Activated T-cell treated with anti-CD3 and anti-CD28 coated beads for 48 hours (primary cell): ENCODE data around the gene GRIN1.

ENCODE experiments used
- DNase-seq: peaks from one replicate; pipeline ENCODE4 v3.0.0-alpha.2; 2020; ENCODE audit warnings: low read depth

Gene GRIN1

DNA sequence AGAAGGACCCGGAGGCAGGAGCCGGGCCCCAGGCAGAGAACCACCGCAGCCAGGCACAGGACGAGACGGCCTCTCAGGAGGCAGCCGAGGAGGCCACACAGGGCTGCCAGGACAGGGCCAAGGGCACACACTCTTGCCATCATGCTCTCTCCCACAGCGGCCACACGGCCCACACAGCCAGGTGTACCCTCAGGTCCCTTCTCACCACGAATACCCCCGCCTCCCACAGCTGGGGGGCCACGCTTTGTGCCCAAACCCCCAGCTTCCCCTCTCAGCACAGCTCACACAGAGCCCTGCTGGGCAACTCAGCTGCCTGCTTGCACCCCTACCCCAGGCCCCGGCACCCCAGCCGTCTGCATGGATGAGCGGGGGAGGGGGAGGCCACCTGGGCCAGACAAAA lies 54.8 kb downstream of the GRIN1 start:
- DNase-seq: no peak

DNA sequence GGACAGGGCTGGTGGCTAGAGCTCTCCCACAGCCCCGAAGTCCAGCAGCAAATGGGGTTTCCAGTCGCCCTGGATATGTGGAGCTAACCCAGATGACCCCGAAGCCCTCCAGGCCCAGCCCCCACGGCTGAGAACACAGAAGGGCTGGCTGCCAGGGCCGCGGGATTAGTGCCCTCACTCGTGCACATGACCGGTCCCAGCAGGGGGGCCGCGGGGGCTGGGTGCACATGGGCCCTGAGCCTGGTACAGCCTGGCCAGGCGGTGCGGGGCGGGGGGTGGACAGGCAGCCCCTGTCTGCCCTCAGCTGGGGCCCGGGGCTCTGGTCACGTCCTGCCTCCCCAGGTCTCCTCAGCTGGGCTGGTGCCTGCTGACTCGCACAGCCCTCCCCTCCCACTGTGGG lies 55.4 kb downstream of the GRIN1 start:
- DNase-seq: no peak

DNA sequence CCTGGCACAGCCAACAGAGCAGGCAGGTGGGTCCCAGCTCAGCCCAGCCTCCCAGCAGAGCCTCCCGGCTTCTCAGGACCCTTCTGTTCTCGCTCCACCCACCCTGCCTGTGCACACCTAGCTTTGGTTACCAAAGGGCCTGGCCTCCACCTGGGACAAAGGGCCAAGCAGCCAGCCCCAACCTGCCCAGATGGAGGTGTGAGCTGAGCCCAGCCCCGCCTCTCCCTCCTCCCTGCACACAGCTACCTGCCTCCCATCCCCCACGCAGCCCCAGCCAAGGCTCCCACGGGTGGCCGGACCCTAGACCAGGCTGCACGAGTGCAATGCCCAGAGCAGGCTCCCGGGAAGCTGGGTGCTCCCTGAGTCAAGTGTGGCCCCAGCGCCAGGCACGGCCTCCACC lies 56.0 kb downstream of the GRIN1 start:
- no peak for DNase-seq

DNA sequence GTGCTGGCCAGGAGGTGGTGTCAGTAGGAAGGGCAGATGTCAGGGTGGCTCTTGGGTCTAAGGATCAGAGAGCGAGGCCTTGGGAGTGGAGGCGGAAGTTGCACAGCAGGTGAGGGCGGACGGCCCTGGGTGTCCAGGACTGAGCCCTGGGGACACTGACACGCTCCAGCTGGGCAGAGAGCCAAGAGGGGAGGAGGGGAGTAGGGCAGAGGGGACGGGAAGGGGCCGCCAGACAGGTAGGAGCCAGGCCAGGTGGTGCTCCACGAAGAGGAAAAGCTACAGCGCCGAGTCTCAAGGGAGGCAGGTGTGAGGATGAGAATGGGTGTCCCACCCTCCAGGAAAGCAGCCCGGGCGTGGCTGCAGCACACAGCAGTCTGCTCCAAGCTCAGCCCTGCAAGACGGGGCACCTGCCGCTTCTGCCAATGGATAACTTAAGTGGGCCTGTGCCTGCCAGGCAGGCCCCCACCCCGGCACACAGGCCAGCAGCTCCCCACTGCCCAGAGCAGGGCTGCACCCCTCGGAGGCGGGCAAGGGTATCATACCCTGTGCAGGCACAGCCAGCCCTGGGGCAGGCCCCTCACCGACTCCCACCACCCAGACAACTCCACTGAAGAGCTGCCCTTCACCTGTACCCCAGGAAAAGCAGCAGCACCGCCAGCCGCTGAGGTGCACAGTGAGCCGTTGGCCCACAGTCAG lies 56.7 kb downstream of the GRIN1 start:
- DNase-seq: no peak

DNA sequence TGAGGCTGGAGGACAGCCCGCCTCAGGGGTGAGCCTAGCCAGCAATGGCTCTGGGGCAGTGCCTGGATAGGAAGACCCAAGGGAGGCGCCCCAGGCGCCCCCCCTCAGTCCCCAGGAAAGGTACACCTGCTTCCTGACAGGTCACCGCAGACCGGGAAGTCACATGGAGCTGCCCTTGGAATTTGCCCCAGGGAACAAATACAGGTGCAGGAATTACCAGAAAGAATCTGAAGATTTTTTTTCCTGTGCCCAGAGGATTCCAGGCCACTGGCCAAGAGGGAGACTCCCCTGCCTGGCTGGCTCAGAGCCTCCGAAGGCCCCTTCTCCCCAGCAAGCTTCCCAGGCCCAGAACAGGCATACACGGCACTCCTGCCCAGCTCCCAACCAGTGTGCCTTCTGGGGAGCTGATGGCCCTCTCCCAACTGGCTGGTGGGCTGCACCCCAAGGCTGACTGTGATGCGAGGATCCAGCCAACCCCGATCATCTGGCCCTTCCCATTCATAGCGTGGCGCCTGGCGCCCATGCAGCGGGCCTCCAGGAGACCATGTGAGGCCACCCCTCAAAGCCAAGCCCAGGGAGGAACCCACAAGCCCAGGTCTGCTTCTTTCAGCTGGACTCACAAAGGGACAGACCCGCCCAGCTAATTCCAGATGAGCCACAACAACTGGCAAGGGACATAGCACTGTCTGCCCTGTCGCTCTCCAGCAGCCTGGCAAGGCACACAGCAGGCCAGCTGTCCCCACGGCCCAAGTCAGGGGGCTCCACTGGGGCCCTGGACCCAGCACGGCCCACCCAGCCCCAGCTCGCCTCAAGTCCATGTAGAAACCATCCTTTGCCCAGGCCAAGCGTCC lies 59.3 kb downstream of the GRIN1 start:
- DNase-seq: no peak

DNA sequence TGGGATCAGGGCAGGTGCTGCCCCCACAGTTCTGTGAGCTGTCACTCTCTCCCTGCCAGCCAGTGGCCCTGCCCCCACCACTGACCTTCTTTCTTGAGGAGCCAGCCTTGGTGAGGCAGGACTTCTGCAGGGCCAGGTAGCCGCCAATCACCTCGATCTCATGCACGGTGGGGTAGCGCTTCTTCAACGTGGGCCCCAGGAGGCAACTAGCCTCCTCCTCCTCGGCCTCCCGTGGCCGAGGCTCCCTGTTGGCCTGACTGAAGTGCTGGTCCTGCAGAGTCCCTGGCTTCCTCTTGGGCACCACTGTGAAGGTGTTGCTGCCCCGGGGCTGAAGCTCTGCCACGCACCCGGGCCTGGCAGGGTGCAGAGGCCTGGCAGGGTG lies 59.9 kb downstream of the GRIN1 start:
- no peak for DNase-seq

DNA sequence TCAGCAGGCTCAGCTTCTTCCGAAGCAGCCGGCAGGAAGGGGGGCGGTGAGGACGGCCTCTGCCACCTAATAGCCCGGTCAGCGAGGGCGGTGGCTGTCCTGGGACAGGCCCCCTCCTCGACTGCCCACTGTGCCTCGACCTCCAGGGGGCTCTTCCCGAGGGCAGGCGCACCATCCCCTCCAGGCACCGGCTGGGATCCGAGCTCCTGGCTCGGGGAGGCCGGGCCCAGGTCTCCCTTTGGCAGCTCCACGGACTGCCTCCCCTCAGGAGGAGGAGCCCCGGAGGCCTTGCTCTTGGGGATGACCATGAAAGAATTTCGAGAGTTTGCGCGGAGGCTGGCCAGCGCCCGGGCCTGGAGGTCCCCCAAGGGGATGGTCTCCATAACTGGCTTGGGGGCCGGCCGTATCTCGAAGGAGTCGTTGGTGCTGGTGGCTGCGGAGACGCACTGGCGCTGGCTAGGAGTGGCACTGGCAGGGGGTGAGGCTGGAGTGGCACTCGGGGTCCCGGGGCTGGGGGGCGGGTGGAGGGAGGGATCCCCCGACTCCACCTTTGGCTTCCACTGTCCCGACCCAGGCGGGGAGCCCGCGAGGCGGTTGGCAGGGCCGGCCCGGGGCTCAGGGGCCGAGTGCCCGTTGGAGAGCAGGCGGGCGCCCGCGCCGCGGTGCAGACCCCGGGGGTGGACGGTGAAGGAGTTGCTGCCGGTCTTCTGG lies 60.6 kb downstream of the GRIN1 start:
- DNase-seq: no peak

DNA sequence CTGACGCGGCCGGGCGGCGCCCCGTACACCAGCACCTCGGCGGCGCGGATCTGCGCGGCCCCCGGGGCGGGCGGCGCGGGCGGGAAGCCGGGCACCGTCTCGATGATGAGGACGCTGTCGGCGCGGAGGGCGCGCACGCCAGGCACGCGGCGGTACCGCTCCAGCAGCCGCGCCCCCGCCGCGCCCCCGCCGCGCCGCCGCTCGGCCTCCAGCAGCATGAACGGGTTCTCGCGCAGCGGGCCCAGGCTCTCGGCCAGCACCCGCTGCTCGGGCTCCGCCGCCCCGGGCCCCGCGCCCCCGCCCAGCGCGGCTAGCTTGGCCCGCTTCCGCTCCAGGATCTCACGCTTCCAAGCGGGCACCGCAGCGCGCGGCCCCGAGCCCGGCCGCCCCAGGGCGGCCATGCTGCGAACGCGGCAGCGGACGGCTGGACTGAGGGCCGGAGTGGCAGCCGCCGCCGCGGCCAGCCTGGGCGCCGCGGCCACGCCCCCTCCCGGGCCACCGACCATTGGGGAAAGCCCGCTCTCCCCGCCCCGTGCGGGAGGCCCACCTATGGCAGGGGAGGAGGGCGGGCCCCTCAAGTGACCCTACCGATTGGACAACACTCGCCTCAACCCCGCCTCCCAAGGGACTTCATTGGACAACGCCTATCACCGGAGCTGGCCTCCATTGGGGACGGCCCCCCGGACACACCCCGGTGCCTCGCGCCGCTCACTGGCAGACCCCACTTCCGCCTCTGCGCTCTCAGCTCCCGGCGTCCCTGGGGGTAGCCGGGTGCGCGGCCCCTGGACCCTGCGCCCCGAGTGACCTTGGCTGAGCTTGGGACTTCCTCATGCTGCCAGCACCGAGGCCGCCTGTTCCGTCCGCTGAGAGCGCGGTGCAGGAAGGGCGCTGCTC lies 61.6 kb downstream of the GRIN1 start, which contains the start of gene TPRN:
TPRN (minus strand) TSS at position 431 of the 894 bp plus-strand sequence; CDS start at position 401, 30 bp downstream.
- DNase-seq: peak; percentile 97

DNA sequence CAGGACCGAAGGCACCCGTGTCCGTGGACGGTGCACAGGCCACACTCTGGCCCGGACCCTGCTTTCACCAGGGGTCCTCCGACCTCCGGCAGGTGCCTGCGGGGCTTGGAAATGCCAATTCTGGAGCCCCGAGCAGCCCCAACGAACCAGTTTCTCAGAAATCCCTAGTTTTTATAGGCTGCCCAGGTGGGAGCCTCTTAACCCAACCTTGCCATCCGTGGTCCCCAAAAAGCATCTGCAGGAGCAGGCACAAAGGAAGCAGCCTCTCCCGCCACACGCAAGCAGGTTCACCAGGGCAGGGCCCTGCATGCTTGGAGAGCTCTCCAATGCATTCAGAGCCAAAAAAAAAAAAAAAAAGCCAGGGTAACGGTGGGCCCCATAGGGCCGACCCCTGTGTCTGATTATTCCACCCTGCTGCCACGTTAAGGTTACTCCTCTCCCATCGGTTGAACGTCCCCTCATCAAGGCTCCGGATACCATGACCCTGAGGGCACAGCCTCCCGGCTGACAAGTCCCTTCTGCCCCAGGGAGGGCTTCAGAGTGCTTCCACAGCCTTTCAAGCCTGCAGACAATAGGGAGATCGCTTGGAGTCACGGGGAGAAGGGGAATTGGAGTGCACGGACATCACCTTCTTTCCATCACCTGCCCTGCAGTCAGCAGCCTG lies 62.4 kb downstream of the GRIN1 start:
- no peak for DNase-seq

DNA sequence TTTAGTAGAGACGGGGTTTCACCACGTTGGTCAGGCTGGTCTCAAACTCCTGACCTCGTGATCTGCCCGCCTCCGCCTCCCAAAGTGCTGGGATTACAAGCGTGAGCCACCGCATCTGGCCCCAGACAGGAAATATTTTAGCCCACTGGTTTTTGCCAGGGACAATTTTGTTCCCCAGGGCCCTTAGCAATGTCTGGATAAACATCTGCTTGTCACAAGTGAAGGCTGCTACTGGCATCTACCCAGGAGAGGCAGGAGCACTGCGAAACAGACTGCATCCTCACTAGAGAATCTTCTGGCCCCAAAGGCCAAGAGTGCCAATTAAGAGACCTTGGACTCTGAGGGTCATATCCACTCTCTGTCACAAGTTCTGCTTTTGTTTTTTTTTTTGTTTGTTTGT lies 64.0 kb downstream of the GRIN1 start:
- no peak for DNase-seq

DNA sequence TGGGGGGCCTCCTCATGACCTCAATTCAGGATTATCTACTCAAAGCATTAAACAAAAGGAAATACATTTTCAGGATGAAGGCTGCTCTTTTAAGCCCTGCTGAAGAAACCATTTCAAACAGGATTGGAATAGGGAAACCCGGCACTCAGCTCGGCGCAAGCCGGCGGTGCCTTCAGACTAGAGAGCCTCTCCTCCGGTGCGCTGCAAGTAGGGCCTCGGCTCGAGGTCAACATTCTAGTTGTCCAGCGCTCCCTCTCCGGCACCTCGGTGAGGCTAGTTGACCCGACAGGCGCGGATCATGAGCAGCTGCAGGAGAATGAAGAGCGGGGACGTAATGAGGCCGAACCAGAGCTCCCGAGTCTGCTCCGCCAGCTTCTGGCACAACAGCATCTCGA lies 65.8 kb downstream of the GRIN1 start:
- DNase-seq: no peak

DNA sequence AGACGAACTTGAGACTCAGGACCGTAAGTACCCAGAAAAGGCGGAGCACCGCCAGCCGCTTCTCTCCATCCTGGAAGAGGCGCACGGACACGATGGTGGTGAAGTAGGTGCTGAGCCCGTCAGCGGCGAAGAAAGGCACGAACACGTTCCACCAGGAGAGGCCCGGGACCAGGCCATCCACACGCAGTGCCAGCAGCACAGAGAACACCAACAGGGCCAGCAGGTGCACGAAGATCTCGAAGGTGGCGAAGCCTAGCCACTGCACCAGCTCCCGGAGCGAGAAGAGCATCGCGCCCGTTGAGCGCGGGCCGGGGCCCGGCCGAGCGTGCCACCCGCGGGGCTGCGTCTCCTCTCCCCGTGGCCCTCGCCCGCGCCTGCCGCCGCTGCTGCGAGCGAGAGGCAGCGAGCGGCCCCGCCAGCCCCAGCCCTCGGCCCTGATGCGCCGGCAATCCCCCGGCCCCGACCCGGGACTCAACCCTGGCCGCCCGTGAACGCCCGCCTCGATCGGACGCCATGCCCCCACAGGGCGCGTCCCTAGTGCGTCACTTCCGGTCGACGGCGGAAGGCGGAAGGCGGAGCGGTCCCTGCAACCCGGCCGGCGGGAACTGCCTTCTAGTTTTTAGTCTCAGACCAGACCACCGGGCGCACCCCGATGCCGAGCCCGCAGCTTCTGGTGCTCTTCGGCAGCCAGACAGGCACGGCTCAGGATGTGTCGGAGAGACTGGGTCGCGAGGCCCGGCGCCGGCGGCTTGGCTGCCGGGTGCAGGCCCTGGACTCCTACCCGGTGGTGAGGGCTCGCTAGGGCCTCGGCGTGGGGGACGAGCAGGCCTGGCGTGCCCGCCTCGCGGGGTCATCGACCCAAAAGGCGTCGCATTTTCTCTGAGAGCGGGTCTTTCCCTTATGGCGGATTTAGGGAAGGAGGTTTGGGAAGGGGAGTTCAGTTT lies 66.4 kb downstream of the GRIN1 start, which contains the start of the genes NDOR1 and TMEM203:
NDOR1 (plus strand) TSS at position 575 of the 944 bp plus-strand sequence; CDS start at position 653, 78 bp downstream.
TMEM203 (minus strand) TSS at position 523 of the 944 bp plus-strand sequence; CDS start at position 289, 234 bp downstream.
- DNase-seq: peak; percentile 93

DNA sequence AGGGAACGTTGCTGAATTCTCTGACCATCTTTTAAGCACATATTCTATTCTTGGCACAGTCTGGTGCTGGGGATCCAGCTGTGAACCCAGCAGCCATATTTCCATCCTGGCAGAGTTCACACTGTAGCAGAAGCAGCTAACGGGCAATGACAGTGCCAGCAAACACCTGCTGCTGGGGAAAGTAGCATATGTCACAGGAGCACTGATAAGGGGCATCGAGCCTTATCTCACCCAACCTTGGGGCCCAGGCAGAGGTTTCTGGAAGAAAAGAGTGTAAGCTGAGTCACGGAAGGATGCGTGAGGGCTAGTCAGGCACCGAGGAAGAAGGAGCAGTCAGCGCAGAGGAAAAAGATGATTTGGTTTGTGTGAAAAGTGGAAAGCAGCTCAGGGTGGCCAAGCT lies 67.6 kb downstream of the GRIN1 start:
- no peak for DNase-seq

DNA sequence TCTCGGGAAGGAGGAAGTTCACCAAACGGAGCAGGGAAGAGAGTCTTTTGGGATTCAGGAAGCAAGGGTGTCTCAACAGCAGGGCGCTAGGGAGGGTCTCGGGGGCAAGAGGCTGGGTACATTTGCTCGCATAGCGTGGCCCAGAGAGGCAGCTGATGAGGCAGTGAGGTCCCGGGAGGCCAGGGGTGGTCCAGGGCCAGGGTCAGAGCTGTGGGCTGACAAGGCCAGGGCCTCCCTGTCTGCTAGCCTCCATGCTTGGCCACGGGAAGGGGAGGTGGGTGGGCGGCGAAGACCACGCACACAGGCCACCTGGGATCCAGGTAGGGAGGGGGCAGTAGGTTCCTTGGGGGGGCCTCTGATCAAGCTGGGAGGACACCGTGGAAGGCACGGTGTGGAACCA lies 72.6 kb downstream of the GRIN1 start:
- DNase-seq: no peak

DNA sequence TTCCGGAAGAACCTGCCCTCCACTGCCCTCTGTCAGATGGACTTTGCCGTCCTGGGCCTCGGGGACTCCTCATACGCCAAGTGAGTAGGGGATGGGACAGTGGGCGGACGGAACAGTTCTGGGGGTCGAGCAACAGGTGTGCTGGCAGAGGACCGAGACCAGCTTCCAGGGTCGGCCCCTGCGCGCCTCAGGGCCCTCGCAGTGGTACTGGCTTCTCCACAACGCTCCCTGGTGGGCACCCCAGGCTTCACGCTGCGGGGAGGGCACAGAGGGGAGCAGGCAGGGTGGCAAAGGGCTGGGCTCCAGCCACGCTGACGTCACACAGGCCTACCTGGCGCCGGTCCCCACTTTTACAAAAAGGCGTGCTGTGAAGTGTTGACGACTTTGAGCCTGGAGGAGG lies 73.6 kb downstream of the GRIN1 start:
- DNase-seq: no peak

DNA sequence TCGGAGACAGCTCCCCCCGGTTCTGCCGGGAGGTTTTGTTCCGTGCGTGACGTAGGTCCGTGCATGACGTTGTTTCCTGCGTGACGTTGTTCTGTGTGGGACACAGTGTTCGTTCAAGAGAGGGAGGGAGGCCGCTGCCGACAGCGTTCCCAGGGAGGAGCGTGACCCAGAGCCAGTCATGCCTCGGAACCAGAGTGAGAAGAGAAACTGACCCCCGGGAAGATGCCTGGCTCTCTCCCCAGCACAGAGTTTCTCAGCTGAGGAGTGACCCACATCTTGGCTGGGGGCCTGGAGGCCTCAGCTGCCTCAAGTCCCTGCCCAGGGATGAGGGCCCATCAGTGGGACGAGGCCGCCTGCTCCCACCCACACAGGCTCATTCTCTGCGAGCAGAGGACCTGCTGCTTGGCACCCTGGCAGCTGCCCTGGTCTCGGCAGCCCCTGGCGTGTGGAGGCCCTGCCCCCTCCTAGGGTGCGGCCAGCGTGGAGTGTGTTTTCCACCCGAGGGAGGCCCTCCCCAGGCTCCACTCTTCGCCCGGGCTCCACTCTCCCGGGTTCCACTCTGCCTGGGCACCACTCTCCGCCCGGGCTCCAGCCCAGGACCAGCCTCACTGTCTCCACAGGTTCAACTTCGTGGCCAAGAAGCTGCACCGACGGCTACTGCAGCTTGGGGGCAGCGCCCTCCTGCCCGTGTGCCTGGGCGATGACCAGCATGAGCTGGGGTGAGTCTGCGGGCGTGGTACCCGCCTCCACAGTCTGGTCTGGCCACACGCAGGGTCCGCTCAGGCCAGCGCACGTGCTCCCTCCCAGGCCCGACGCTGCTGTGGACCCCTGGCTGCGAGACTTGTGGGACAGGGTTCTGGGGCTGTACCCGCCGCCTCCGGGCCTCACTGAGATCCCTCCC lies 74.5 kb downstream of the GRIN1 start:
- no peak for DNase-seq

DNA sequence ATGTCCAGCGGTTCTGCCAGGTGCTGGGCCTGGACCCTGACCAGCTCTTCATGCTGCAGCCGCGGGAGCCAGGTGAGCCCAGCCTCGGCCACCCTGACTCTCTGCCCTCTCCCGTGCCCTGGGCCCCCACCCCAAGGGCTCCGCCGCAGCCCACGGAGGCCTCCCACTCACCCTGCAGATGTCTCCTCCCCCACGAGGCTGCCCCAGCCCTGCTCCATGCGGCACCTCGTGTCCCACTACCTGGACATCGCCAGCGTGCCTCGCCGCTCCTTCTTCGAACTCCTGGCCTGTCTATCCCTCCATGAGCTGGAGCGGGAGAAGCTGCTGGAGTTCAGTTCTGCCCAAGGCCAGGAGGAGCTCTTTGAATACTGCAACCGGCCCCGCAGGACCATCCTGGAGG lies 75.7 kb downstream of the GRIN1 start:
- no peak for DNase-seq

DNA sequence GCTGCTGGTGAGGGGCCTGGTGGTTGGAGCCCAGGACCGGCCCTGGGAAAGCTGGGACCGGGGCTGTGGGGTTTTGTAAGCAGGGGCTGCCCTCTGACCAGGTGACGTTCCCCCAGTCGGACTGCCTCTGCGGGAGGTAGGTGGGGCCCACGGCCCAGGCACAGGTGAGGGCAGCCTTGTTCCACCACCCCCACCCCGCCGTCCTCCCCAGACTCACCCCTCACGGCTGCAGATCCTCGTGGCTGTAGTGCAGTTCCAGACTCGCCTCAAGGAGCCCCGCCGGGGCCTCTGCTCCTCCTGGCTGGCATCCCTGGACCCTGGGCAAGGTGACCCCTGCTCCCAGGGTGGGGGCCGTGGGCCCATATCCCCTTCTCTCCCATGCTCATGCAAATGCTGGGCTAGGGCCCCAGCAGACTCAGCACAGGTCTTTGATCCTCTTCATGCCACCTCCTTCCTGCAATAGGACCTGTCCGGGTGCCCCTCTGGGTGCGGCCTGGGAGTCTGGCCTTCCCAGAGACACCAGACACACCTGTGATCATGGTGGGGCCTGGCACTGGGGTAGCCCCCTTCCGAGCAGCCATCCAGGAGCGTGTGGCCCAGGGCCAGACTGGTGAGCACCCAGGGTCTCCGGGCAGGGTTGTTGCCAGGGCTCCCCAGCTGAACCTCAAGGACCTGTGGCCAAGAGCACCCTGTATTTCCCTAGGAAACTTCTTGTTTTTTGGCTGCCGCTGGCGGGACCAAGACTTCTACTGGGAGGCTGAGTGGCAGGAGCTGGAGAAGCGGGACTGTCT lies 76.4 kb downstream of the GRIN1 start:
- DNase-seq: no peak
